ENCODE results near the gene ETV2.

ETV2 gene

GRCh38 chr19:35612559-35613321 is 28.8 kb upstream of the ETV2 start, which contains the start of gene HAUS5 (continued):
- TF ChIP-seq ZBTB10 (tag by site-specific recombination; IDR thresholded peaks at IDR 0.05) (peak; percentile 100), GFI1B (tag by site-specific recombination; IDR thresholded peaks at IDR 0.05) (no peak; the same call in 1 of the 2 replicates), SP2 (tag by site-specific recombination; IDR thresholded peaks at IDR 0.05) (peak; percentile 72), BCL11A (tag by site-specific recombination; IDR thresholded peaks at IDR 0.05; ENCODE audit: low read depth) (no peak), ZBTB6 (tag by site-specific recombination; IDR thresholded peaks at IDR 0.05) (peak; percentile 94), YY1 (tag by site-specific recombination; IDR thresholded peaks at IDR 0.05) (peak; percentile 91), ZNF211 (tag by site-specific recombination; IDR thresholded peaks at IDR 0.05; ENCODE audit: low read depth) (no peak), ZIC2 (tag by site-specific recombination; IDR thresholded peaks at IDR 0.05) (peak; percentile 51), ZNF501 (tag by site-specific recombination; IDR thresholded peaks at IDR 0.05) (peak; percentile 98), ZNF121 (tag by site-specific recombination; IDR thresholded peaks at IDR 0.05) (peak; percentile 6; the same call in 1 of the 2 replicates), GLI4 (tag by site-specific recombination; IDR thresholded peaks at IDR 0.05) (no peak), ZNF660 (tag by site-specific recombination; IDR thresholded peaks at IDR 0.05) (peak; percentile 97), KLF7 (tag by site-specific recombination; IDR thresholded peaks at IDR 0.05; ENCODE audit: borderline replicate concordance) (peak; percentile 96), KLF16 (tag by site-specific recombination; IDR thresholded peaks at IDR 0.05) (peak; percentile 96), ZNF394 (tag by site-specific recombination; IDR thresholded peaks at IDR 0.05; ENCODE audit: borderline replicate concordance) (peak; percentile 78), OSR2 (tag by site-specific recombination; IDR thresholded peaks at IDR 0.05) (no peak), ZNF221 (tag by site-specific recombination; IDR thresholded peaks at IDR 0.05; ENCODE audit: borderline replicate concordance) (no peak), ZNF26 (tag by site-specific recombination; IDR thresholded peaks at IDR 0.05) (no peak), ZNF175 (tag by site-specific recombination; IDR thresholded peaks at IDR 0.05) (no peak), KLF9 (tag by site-specific recombination; IDR thresholded peaks at IDR 0.05; ENCODE audit: low read depth) (peak; percentile 84)
- TF ChIP-seq, protein P1, sequence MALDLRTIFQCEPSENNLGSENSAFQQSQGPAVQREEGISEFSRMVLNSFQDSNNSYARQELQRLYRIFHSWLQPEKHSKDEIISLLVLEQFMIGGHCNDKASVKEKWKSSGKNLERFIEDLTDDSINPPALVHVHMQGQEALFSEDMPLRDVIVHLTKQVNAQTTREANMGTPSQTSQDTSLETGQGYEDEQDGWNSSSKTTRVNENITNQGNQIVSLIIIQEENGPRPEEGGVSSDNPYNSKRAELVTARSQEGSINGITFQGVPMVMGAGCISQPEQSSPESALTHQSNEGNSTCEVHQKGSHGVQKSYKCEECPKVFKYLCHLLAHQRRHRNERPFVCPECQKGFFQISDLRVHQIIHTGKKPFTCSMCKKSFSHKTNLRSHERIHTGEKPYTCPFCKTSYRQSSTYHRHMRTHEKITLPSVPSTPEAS (tag by site-specific recombination; IDR thresholded peaks at IDR 0.05) = peak; percentile 77; the same call in 1 of the 2 replicates
- TF ChIP-seq, protein P2, sequence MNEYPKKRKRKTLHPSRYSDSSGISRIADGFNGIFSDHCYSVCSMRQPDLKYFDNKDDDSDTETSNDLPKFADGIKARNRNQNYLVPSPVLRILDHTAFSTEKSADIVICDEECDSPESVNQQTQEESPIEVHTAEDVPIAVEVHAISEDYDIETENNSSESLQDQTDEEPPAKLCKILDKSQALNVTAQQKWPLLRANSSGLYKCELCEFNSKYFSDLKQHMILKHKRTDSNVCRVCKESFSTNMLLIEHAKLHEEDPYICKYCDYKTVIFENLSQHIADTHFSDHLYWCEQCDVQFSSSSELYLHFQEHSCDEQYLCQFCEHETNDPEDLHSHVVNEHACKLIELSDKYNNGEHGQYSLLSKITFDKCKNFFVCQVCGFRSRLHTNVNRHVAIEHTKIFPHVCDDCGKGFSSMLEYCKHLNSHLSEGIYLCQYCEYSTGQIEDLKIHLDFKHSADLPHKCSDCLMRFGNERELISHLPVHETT (tag by site-specific recombination; IDR thresholded peaks at IDR 0.05) = peak; percentile 93
- TF ChIP-seq, protein P3, sequence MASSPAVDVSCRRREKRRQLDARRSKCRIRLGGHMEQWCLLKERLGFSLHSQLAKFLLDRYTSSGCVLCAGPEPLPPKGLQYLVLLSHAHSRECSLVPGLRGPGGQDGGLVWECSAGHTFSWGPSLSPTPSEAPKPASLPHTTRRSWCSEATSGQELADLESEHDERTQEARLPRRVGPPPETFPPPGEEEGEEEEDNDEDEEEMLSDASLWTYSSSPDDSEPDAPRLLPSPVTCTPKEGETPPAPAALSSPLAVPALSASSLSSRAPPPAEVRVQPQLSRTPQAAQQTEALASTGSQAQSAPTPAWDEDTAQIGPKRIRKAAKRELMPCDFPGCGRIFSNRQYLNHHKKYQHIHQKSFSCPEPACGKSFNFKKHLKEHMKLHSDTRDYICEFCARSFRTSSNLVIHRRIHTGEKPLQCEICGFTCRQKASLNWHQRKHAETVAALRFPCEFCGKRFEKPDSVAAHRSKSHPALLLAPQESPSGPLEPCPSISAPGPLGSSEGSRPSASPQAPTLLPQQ (tag by site-specific recombination; IDR thresholded peaks at IDR 0.05) = peak; percentile 91
- TF ChIP-seq, protein P4, sequence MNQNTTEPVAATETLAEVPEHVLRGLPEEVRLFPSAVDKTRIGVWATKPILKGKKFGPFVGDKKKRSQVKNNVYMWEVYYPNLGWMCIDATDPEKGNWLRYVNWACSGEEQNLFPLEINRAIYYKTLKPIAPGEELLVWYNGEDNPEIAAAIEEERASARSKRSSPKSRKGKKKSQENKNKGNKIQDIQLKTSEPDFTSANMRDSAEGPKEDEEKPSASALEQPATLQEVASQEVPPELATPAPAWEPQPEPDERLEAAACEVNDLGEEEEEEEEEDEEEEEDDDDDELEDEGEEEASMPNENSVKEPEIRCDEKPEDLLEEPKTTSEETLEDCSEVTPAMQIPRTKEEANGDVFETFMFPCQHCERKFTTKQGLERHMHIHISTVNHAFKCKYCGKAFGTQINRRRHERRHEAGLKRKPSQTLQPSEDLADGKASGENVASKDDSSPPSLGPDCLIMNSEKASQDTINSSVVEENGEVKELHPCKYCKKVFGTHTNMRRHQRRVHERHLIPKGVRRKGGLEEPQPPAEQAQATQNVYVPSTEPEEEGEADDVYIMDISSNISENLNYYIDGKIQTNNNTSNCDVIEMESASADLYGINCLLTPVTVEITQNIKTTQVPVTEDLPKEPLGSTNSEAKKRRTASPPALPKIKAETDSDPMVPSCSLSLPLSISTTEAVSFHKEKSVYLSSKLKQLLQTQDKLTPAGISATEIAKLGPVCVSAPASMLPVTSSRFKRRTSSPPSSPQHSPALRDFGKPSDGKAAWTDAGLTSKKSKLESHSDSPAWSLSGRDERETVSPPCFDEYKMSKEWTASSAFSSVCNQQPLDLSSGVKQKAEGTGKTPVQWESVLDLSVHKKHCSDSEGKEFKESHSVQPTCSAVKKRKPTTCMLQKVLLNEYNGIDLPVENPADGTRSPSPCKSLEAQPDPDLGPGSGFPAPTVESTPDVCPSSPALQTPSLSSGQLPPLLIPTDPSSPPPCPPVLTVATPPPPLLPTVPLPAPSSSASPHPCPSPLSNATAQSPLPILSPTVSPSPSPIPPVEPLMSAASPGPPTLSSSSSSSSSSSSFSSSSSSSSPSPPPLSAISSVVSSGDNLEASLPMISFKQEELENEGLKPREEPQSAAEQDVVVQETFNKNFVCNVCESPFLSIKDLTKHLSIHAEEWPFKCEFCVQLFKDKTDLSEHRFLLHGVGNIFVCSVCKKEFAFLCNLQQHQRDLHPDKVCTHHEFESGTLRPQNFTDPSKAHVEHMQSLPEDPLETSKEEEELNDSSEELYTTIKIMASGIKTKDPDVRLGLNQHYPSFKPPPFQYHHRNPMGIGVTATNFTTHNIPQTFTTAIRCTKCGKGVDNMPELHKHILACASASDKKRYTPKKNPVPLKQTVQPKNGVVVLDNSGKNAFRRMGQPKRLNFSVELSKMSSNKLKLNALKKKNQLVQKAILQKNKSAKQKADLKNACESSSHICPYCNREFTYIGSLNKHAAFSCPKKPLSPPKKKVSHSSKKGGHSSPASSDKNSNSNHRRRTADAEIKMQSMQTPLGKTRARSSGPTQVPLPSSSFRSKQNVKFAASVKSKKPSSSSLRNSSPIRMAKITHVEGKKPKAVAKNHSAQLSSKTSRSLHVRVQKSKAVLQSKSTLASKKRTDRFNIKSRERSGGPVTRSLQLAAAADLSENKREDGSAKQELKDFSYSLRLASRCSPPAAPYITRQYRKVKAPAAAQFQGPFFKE (tag by site-specific recombination; IDR thresholded peaks at IDR 0.05; ENCODE audit: borderline replicate concordance) = no peak
